SJSA1 (cell line): ENCODE data around the gene CSMD2. TPM values are rescaled to one million over a fixed set of nuclear protein-coding genes. Genes with fewer than 3 reads are reported as not detected.
"Not testable (repeated sequence)": the region's sequence is repeated elsewhere in the genome, so short reads cannot be mapped to it uniquely, and the experiment has no call there.

Source experiments
- DNase-seq, 2 experiments: peaks; one replicate each; pipeline ENCODE4 v3.0.0-alpha.2; 2015 to 2020; ENCODE audit warnings: low spot score in 2 of 2, low read depth in 1 of 2
- H3K27ac ChIP-seq: fragments of 250-450 bp; sonication (Bioruptor Pico); 2 replicates; pipeline ENCODE4 v1.5.1; 2020; ENCODE audit warnings: mild to moderate bottlenecking, moderate library complexity
- H3K27me3 ChIP-seq: fragments of 250-450 bp; sonication (Bioruptor Pico); replicated peaks from 2 replicates; pipeline ENCODE4 v1.5.1; 2020; ENCODE audit warnings: mild to moderate bottlenecking, moderate library complexity
- H3K36me3 ChIP-seq: fragments of 250-450 bp; sonication (Bioruptor Pico); 2 replicates; pipeline ENCODE4 v1.5.1; 2020; ENCODE audit warnings: mild to moderate bottlenecking
- H3K4me1 ChIP-seq: fragments of 250-450 bp; sonication (Bioruptor Pico); replicated peaks from 2 replicates; pipeline ENCODE4 v1.6.1; 2021; ENCODE audit warnings: mild to moderate bottlenecking
- H3K4me3 ChIP-seq: fragments of 250-450 bp; sonication (Bioruptor Pico); 2 replicates; pipeline ENCODE4 v1.5.1; 2020; ENCODE audit warnings: mild to moderate bottlenecking
- H3K9me3 ChIP-seq: fragments of 250-450 bp; sonication (Bioruptor Pico); replicated peaks from 2 replicates; pipeline ENCODE4 v1.5.1; 2020; ENCODE audit warnings: mild to moderate bottlenecking
- total RNA-seq: library from RNA; depleted of rRNA; stranded (reverse); fragments of >200 nt; shearing (Covaris generic); gene quantifications from 2 replicates; pipeline ENCODE4 v1.2.3, GENCODE V29; 2014

Gene CSMD2
- total RNA-seq, 1 experiment from 2014 or later: 0.87 TPM

DNA sequence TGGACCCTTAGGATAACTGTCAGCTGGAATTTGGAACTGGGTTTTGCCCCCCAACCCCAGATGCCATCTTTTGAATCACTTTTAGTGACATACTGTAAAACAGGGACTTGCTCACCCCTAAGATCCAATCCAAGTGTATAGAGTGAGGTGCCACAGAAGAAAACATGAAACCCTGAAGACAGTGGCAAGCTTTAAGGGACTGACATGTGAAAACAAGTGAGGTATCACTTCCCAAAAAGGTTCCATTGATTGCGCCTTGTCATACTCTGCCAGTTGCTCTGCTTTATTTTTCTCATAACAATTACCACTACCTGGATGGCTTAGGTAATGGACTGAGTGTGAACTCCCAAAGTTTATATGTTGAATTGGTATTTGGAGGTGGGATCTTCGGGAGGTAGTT, 115.6 kb downstream of the CSMD2 start:
- no peak overlapping the region for H3K27ac ChIP-seq
- no peaks in the 10 kb centered on the region for H3K4me1 ChIP-seq
- H3K4me3 ChIP-seq: no peak overlapping the region
- H3K9me3 ChIP-seq: peaks cover 6% of the 10 kb centered on the region; the same call in 1 of the 2 replicates
- H3K27me3 ChIP-seq: no peaks in the 10 kb centered on the region
- H3K36me3 ChIP-seq: no peaks in the 10 kb centered on the region
- DNase-seq: no peak

DNA sequence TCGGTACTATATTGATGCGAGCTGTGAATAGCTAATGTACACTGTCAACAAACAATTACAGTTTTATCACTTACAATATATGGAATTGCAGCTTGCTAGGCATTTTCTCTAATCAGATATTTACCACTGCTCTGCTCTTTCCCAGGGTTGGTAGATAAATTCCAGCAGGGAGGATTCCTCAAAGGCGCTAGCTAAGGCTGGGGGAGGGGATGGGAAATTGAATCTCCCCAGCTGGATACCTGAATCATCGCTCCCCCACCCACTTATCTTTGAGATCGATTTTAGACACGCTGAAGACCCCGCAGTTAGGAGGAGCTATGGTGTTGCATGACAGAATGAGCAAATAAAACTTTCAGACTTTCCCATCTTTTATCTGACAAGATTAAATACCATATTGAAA, 127.2 kb downstream of the CSMD2 start:
- Histone ChIP-seq H3K4me1 (no peaks in the 10 kb centered on the region), H3K27ac (no peak overlapping the region), H3K36me3 (no peaks in the 10 kb centered on the region), H3K4me3 (no peak overlapping the region), H3K9me3 (no peaks in the 10 kb centered on the region), H3K27me3 (no peaks in the 10 kb centered on the region)
- no peak for DNase-seq

DNA sequence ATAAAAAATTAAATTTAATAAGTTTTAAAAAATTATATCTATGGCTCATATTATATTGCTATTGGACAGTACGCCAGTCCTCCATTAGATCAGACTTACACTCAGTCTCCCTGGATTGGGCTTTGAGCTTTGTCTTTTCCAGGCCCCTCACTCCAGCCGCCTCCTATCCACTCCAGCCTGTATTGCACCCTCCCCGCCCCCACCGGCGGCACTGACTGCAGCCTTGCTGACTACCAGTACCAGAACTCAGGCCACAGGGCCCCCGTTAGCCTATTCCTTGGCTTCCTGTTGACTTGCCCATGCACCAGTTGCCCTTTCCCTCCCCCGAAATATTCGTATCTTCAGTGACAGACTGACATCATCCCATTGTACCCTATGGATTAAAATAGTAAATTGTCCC, 127.9 kb downstream of the CSMD2 start:
- Histone ChIP-seq H3K27ac (no peak overlapping the region), H3K27me3 (no peaks in the 10 kb centered on the region), H3K36me3 (no peaks in the 10 kb centered on the region), H3K4me3 (no peak overlapping the region), H3K4me1 (no peaks in the 10 kb centered on the region), H3K9me3 (no peaks in the 10 kb centered on the region)
- no peak for DNase-seq

DNA sequence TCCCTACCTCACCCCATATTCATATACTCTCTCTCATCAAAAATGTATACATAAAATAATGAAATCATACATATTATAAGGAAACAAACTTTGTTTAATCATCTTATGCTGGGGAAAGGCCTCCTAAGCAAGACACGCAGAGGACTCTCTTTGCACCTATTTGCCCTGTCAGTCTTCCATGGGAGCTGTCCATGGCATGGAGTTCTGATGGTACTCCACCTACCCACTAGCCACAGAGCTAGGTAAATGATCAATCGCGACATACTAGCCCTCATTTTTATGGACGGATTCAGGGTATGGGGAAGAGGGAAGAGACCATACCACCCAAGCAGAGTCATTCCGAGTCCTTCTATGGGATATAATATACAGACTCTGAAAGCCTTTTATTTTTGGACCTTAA, 131.0 kb downstream of the CSMD2 start:
- no peaks in the 10 kb centered on the region for H3K36me3 ChIP-seq
- H3K27ac ChIP-seq: no peak overlapping the region
- H3K4me3 ChIP-seq: no peak overlapping the region

DNA sequence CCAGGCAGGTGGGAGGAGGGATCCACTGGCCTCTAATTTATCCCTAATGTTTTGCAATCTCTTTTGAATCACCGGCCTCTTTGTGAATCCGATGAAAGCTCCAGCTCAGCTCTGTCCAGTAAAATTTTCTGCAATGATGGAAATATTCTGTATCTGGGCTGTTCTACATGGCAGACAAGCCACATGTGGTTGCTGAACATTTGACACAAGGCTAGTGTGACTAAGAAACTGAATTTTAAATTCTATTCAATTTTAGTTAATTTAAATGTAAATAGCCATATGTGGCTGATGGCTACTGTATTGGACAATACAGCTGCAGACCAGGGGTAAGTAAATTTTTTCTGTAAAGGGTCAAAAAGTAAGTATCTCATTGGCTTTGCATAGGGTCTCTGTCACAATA, 135.1 kb downstream of the CSMD2 start:
- H3K4me3 ChIP-seq: no peak overlapping the region
- H3K27ac ChIP-seq: no peak overlapping the region
- H3K9me3 ChIP-seq: no peaks in the 10 kb centered on the region
- no peaks in the 10 kb centered on the region for H3K36me3 ChIP-seq
- H3K4me1 ChIP-seq: no peaks in the 10 kb centered on the region
- H3K27me3 ChIP-seq: no peaks in the 10 kb centered on the region
- DNase-seq: no peak

More for the DNA sequence above, 131.0 kb downstream of the CSMD2 start:
- H3K27me3 ChIP-seq: no peaks in the 10 kb centered on the region
- H3K4me1 ChIP-seq: no peaks in the 10 kb centered on the region
- no peaks in the 10 kb centered on the region for H3K9me3 ChIP-seq
- DNase-seq: no peak

DNA sequence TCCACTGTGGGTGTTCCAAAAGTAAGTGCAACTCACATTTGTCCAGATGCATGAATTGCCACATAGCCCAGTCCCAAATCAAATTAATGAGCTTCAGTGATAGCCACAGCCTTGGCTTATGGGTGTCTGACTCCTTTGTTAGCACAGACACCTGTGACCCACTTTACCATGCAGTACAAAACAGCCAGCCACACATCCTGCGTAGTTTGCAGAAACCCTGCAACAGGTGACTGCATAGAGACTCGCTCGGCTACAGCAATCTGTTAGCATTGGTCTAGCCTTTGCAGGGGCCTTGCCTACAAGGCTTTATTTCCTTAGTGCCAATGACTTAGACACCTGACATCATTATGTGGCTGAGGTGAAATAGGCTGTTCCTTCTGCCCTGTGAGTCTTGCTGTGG, 135.5 kb downstream of the CSMD2 start:
- no peaks in the 10 kb centered on the region for H3K4me1 ChIP-seq
- no peaks in the 10 kb centered on the region for H3K9me3 ChIP-seq
- H3K27me3 ChIP-seq: no peaks in the 10 kb centered on the region
- H3K4me3 ChIP-seq: no peak overlapping the region
- no peaks in the 10 kb centered on the region for H3K36me3 ChIP-seq
- H3K27ac ChIP-seq: no peak overlapping the region
- DNase-seq: no peak

DNA sequence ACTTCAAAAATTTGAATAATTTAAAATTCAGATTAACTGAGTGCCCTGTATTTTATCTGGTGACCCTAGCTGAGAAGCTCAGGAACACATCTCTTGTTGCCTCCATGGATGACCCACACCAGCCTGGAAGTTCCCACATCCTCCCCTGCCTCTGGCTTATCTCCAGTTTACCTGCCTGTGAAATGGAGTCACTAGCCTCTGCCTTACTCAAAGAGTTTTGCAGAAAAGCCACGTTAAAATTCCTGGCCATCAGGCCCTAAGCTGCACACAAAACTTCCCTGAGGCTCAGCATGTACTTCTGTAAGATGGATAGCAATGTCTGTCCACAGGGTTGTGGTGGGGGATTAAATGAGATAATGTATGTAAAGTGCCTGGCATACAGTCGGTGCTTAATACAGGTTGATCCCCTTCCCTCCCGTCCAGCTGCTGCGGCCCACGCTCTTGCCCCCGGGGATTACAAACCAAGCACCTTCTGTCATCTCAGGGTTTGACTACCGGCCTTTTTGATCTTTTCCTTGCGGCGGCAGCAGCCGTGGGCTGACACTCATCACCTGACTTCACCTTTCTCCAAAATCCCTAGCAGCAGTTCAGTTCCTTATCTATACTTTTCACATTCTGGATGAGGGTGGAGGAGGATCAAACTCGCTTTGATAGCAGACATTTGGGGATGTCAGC, 136.5 kb downstream of the CSMD2 start:
- Histone ChIP-seq H3K27ac (no peak overlapping the region), H3K9me3 (no peaks in the 10 kb centered on the region), H3K36me3 (no peaks in the 10 kb centered on the region), H3K27me3 (no peaks in the 10 kb centered on the region), H3K4me1 (no peaks in the 10 kb centered on the region), H3K4me3 (no peak overlapping the region)
- no peak for DNase-seq

GRCh38 chr1:34025675-34026074, 139.4 kb downstream of the CSMD2 start:
- Histone ChIP-seq H3K4me3 (no peak overlapping the region), H3K27ac (no peak overlapping the region), H3K9me3 (no peaks in the 10 kb centered on the region), H3K36me3 (no peaks in the 10 kb centered on the region), H3K4me1 (no peaks in the 10 kb centered on the region), H3K27me3 (no peaks in the 10 kb centered on the region)
- DNase-seq: no peak

DNA sequence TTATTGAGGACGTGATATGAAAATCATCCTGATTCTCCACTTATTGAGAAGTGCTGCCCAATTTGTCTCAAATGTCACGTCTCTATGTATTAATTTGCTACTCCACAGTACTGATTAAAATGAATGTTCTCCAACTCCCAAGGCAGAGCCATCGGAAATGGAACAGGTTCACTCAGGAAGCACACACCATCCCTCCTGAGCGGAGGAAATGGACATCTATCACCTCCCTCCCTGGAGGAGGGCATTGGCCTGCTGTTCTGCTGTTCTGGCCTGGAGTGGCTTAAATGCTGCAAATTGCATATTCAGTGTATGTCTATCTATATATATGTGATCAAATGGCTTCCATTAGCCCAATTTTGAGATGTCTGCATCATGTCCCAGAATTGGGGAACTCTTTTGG, 140.5 kb downstream of the CSMD2 start:
- no peak for DNase-seq
- Histone ChIP-seq H3K9me3 (no peaks in the 10 kb centered on the region), H3K4me1 (no peaks in the 10 kb centered on the region), H3K27ac (no peak overlapping the region), H3K27me3 (no peaks in the 10 kb centered on the region), H3K4me3 (no peak overlapping the region), H3K36me3 (no peaks in the 10 kb centered on the region)

DNA sequence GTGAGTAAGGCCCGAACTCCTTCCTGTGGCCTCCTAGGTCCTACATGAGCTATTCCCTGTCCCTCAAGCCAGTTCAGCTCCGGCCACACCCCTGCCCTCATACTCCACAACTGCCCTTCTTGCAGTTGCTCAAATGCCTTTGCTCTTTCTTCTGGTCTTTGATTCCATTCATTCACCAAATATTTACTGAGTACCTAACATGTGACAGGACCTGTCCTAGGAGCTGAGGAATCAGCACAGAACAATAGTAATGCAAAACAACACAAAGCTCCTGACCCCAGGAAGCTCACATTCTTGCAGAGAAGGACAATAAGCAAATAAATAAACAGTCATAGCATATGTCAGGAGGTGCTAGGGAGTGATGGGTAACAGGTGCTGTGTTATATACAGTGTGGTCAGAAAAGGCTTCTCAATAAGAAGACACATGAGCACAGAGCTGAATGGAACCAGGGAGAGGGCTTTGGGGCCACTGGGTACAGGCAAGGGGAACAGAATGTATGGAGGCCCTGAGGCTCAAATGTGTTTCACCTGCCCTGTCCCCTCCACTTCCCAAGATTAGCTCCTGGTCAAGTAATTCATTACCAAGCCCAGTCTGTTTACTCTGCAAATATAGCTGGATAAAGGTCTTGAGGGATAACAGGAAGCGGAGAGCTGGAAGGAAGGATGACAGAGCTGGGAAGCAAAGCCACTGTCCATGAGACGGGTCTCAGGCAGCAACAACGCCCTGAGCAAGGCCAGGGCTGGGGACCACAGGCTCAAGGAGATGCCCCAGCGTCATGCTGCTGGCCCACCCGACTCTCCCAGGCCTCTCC, 145.1 kb downstream of the CSMD2 start:
- H3K27me3 ChIP-seq: no peaks in the 10 kb centered on the region
- H3K36me3 ChIP-seq: no peaks in the 10 kb centered on the region
- H3K4me3 ChIP-seq: no peak overlapping the region
- DNase-seq: no peak
- no peaks in the 10 kb centered on the region for H3K9me3 ChIP-seq
- H3K27ac ChIP-seq: no peak overlapping the region
- no peaks in the 10 kb centered on the region for H3K4me1 ChIP-seq

DNA sequence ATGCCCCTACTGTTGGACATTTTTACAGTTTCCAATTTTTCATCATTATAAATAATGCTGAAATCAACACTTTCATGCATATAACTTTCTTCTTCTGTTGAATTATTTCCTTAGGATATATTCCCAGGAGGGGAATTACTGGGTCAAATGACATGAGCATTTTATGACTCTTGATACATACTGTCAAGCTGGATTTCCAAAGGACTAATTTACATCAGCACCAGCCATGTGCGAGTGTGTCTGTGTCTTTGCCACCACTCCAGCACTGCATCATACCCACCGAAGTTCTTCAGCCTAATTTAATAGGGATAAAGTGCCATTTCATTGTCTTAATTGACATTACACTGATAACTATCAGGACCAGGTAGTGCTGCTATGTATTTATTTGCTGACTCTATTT, 146.7 kb downstream of the CSMD2 start:
- Histone ChIP-seq H3K4me3 (no peak overlapping the region), H3K4me1 (no peaks in the 10 kb centered on the region), H3K36me3 (no peaks in the 10 kb centered on the region), H3K27me3 (no peaks in the 10 kb centered on the region), H3K27ac (no peak overlapping the region), H3K9me3 (no peaks in the 10 kb centered on the region)
- no peak for DNase-seq

DNA sequence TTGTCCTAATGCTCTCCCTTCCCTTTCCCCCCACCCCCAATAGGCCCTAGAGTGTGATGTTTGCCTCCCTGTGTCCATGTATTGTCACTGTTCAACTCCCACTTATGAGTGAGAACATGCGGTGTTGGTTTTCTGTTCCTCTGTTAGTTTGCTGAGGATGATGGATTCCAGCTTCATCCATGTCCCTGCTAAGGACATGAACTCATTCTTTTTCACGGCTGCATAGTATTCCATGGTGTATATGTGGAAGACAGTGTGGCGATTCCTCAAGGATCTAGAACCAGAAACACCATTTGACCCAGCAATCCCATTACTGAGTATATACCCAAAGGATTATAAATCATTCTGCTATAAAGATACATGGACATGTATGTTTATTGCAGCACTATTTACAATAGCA, 148.7 kb downstream of the CSMD2 start:
- H3K4me3 ChIP-seq, H3K27ac ChIP-seq, H3K36me3 ChIP-seq, H3K4me1 ChIP-seq, DNase-seq, H3K27me3 ChIP-seq, H3K9me3 ChIP-seq: not testable (repeated sequence)

DNA sequence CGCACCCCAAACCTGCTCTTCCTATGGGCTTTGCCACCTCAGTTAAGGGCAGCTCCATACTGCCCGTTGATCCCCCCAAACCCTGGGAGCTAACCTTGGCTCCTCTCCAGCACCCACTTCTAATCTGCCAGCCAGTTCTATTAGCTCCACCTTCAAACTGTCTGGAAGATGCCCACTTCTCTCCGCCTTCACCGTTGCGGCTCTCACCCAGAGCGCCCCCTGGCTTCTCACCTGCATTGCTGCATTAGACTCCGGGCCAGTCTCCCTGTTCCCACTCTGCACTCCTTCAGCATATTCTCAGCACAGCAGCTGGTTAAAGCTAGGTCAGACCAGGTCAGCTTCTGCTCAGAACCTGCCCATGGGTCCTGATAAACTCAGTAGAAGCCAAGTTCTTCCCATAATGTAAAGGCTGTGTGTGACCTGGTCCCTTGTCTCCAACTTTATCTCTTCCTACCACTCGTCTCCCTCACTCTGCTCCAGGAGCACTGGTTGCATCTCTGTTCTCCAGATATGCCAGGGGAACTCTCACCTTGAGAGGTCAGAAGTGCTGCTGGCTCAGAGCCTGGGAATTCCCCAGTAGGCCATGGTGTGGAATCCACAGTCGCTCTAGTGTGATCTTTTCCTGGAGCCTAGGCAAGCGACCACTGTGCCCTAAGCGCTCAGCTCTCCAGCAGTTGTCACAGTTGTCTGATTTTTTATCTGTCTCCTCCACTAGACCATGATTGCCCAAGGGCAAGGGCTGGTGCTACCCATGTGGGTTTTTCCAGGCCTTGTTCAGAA, 150.9 kb downstream of the CSMD2 start:
- Histone ChIP-seq H3K4me1 (no peaks in the 10 kb centered on the region), H3K27ac (no peak overlapping the region), H3K9me3 (no peaks in the 10 kb centered on the region), H3K4me3 (no peak overlapping the region), H3K27me3 (no peaks in the 10 kb centered on the region), H3K36me3 (no peaks in the 10 kb centered on the region)
- DNase-seq: peak in 1 of 2 experiments; percentile 39

- Histone ChIP-seq H3K27me3 (no peaks in the 10 kb centered on the region), H3K4me1 (no peaks in the 10 kb centered on the region)
- DNase-seq: no peak
Observed at GRCh38 chr1:34013136-34013535, 151.9 kb downstream of the CSMD2 start.

More at GRCh38 chr1:34013136-34013535, 151.9 kb downstream of the CSMD2 start:
- Histone ChIP-seq H3K27ac (no peak overlapping the region), H3K36me3 (no peaks in the 10 kb centered on the region), H3K4me3 (no peak overlapping the region), H3K9me3 (no peaks in the 10 kb centered on the region)
